C4-2B (cell line): ENCODE measurements around the gene PARVB.

Experiments
- ZFX ChIP-seq: fragments of 450-650 bp; IDR thresholded peaks from 2 replicates; pipeline ENCODE4 v1.6.1; 2017
- TF ChIP-seq, protein P1 (sequence below): fragments of 450-650 bp; conservative IDR thresholded peaks from 2 replicates; pipeline ENCODE4 v1.5.1; 2017; ENCODE audit warnings: mild to moderate bottlenecking

DNA sequence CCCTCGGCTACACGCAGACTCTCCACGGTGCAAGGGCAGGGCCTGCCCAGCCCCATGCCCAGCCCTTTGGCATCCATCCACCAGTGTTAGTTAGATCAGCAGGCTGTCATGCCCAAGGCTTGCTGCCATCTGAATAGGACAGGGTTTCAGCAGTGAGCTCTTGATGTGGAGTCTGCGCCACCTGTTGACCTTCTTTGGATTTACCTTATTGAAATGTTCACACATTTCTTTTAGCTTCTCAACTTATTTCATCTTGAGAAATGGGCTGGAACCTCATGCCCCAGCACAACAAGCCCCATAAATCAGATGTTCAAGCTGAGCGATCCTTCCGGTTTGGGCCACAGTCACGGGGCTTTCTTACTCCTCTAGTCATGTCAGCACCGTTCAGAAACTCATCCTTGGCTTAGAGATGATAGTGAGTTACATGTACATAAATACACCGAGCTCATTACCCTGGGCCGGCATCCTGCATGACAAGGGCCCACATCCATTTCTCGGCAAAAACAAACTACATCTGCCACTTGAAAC lies 61.7 kb downstream of the PARVB start:
- TF ChIP-seq, protein P1, sequence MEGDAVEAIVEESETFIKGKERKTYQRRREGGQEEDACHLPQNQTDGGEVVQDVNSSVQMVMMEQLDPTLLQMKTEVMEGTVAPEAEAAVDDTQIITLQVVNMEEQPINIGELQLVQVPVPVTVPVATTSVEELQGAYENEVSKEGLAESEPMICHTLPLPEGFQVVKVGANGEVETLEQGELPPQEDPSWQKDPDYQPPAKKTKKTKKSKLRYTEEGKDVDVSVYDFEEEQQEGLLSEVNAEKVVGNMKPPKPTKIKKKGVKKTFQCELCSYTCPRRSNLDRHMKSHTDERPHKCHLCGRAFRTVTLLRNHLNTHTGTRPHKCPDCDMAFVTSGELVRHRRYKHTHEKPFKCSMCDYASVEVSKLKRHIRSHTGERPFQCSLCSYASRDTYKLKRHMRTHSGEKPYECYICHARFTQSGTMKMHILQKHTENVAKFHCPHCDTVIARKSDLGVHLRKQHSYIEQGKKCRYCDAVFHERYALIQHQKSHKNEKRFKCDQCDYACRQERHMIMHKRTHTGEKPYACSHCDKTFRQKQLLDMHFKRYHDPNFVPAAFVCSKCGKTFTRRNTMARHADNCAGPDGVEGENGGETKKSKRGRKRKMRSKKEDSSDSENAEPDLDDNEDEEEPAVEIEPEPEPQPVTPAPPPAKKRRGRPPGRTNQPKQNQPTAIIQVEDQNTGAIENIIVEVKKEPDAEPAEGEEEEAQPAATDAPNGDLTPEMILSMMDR: peak; percentile 87
- no peak for TF ChIP-seq ZFX
